Thyroid gland (tissue), 4 donors: Measurements from ENCODE around the gene GSG1L. TPM values are rescaled to one million over a fixed set of nuclear protein-coding genes. Genes with fewer than 3 reads are reported as not detected.

Source experiments
- DNase-seq, 2 donors: peaks; one replicate each; pipeline ENCODE4 v3.0.0-alpha.2; 2019
- H3K27ac ChIP-seq, 3 donors: fragments of 200-600 bp; sonication (generic); 1 replicate in 2 of 3; 2 replicates in 1 of 3; pipeline ENCODE4 v1.5.1; 2016 to 2019; ENCODE audit warnings: mild to moderate bottlenecking in 1 of 3, moderate library complexity in 1 of 3
- H3K27me3 ChIP-seq: fragments of 200-600 bp; sonication (generic); one replicate; pipeline ENCODE4 v1.5.1; 2019
- H3K36me3 ChIP-seq, 2 donors: fragments of 200-600 bp; sonication (generic); one replicate each; pipeline ENCODE4 v1.5.1; 2016 to 2019
- H3K4me1 ChIP-seq, 2 donors: fragments of 200-600 bp; sonication (generic); one replicate each; pipeline ENCODE4 v1.5.1; 2017 to 2019
- H3K4me3 ChIP-seq, 3 donors: fragments of 200-600 bp; sonication (generic); replicated peaks in 1 of 3; 1 replicate in 2 of 3; 2 replicates in 1 of 3; pipeline ENCODE4 v1.5.1; 2016; ENCODE audit warnings: mild to moderate bottlenecking in 1 of 3
- H3K9me3 ChIP-seq: fragments of 200-600 bp; sonication (generic); one replicate; pipeline ENCODE4 v1.5.1; 2017
- CTCF ChIP-seq, 6 experiments: fragments of 200-600 bp in 3 of 6; fragments of 450-650 bp in 3 of 6; sonication (generic) in 3 of 6; IDR thresholded peaks; one replicate each; pipeline ENCODE4 v1.5.1; 2016 to 2019; ENCODE audit warnings: antibody characterized with exemption in 6 of 6, mild to moderate bottlenecking in 2 of 6, inconsistent platforms in 1 of 6, moderate library complexity in 1 of 6
- POLR2A ChIP-seq, 2 donors: fragments of 450-650 bp; IDR thresholded peaks; one replicate each; pipeline ENCODE4 v1.6.1; 2017; ENCODE audit warnings: antibody characterized with exemption in 2 of 2, mild to moderate bottlenecking in 2 of 2, moderate library complexity in 1 of 2
- WGBS, 2 donors: methylation state at CpG; one replicate each; pipeline ENCODE4 v1.1.5; 2017; 5-methylcytosine and 5-hydroxymethylcytosine counted together
- intact Hi-C: fragments of 100-400 bp; cut with DNase I; formaldehyde crosslinking; loops from one replicate; pipeline ENCODE4 v1.15.1; 2023
- total RNA-seq, 4 donors: library from RNA; depleted of rRNA; stranded (reverse); fragments of >200 nt; gene quantifications; one replicate each; pipeline ENCODE4 v1.2.3, GENCODE V29; 2016

Gene GSG1L
- total RNA-seq, 4 donors from 2014 or later, result not detected

GRCh38 chr16:27853101-27853500 lies 210.4 kb downstream of the GSG1L start:
- WGBS, 2 donors, result 46 to 47% methylated on average over 9 of the region's 9 CpGs
- intact Hi-C loops, result no loop called here

GRCh38 chr16:27852681-27853080 lies 210.8 kb downstream of the GSG1L start:
- 60 to 72% methylated on average over 13 of the region's 13 CpGs for WGBS, 2 donors
- no peaks in the 10 kb centered on the region for H3K9me3 ChIP-seq
- intact Hi-C loops, result no loop called here
- no peak overlapping the region for H3K27ac ChIP-seq
- no peaks in the 10 kb centered on the region for H3K27me3 ChIP-seq
- DNase-seq, result no peak
- H3K4me1 ChIP-seq, result peaks cover 0 to 12% of the 10 kb centered on the region in 2 donors
- no peak overlapping the region for H3K4me3 ChIP-seq
- H3K36me3 ChIP-seq, result no peaks in the 10 kb centered on the region
- TF ChIP-seq POLR2A (IDR thresholded peaks at IDR 0.05), result no peak
- no peak for TF ChIP-seq CTCF (IDR thresholded peaks at IDR 0.05)

More at GRCh38 chr16:27853101-27853500, 210.4 kb downstream of the GSG1L start:
- Histone ChIP-seq H3K9me3 (no peaks in the 10 kb centered on the region), H3K4me3 (no peak overlapping the region), H3K27me3 (no peaks in the 10 kb centered on the region), H3K4me1 (peaks cover 0 to 12% of the 10 kb centered on the region in 2 donors), H3K36me3 (no peaks in the 10 kb centered on the region), H3K27ac (no peak overlapping the region)
- TF ChIP-seq CTCF (IDR thresholded peaks at IDR 0.05) (no peak), POLR2A (IDR thresholded peaks at IDR 0.05) (no peak)
- peak; percentile 8 to 14 for DNase-seq

- H3K9me3 ChIP-seq, result no peaks in the 10 kb centered on the region
- H3K27me3 ChIP-seq, result no peaks in the 10 kb centered on the region
- H3K27ac ChIP-seq, result no peak overlapping the region
- intact Hi-C loops, result no loop called here
- no peak for DNase-seq
- peaks cover 0 to 12% of the 10 kb centered on the region in 2 donors for H3K4me1 ChIP-seq
- no peak for TF ChIP-seq CTCF (IDR thresholded peaks at IDR 0.05)
- TF ChIP-seq POLR2A (IDR thresholded peaks at IDR 0.05), result no peak
- 88 to 93% methylated on average over 7 of the region's 7 CpGs for WGBS, 2 donors
- H3K4me3 ChIP-seq, result no peak overlapping the region
- H3K36me3 ChIP-seq, result no peaks in the 10 kb centered on the region
Observed at GRCh38 chr16:27852116-27852515, 211.4 kb downstream of the GSG1L start.

GRCh38 chr16:27851586-27851985 lies 211.9 kb downstream of the GSG1L start:
- no peak for DNase-seq
- Histone ChIP-seq H3K9me3 (no peaks in the 10 kb centered on the region), H3K4me3 (no peak overlapping the region), H3K27me3 (no peaks in the 10 kb centered on the region), H3K4me1 (peaks cover 0 to 12% of the 10 kb centered on the region in 2 donors), H3K36me3 (no peaks in the 10 kb centered on the region), H3K27ac (no peak overlapping the region)
- intact Hi-C loops, result no loop called here
- TF ChIP-seq POLR2A (IDR thresholded peaks at IDR 0.05), result no peak
- TF ChIP-seq CTCF (IDR thresholded peaks at IDR 0.05), result no peak
- 75 to 80% methylated on average over 9 of the region's 9 CpGs for WGBS, 2 donors

GRCh38 chr16:27849621-27850020 lies 213.9 kb downstream of the GSG1L start:
- Histone ChIP-seq H3K4me3 (no peak overlapping the region), H3K9me3 (no peaks in the 10 kb centered on the region), H3K36me3 (no peaks in the 10 kb centered on the region), H3K27ac (no peak overlapping the region), H3K4me1 (peaks cover 0 to 12% of the 10 kb centered on the region in 2 donors), H3K27me3 (no peaks in the 10 kb centered on the region)
- intact Hi-C loops, result no loop called here
- DNase-seq, result no peak
- WGBS, 2 donors, result 93 to 95% methylated on average over 3 of the region's 3 CpGs
- no peak for TF ChIP-seq POLR2A (IDR thresholded peaks at IDR 0.05)
- no peak for TF ChIP-seq CTCF (IDR thresholded peaks at IDR 0.05)
